ENCODE data around the gene SDHA. TPM values are rescaled to one million over a fixed set of nuclear protein-coding genes. Genes with fewer than 3 reads are reported as not detected.
A peak's percentile ranks its signal among the peaks of the same experiment; 100 is the strongest.
"Not testable (repeated sequence)": the region's sequence is repeated elsewhere in the genome, so short reads cannot be mapped to it uniquely, and the experiment has no call there.

Gene SDHA
- total and polyA plus RNA-seq, 2 donors from 2014 or later, result 135 to 256 TPM

- no peaks in the 10 kb centered on the region for H3K27me3 ChIP-seq (ENCODE audit: control insufficient read depth, insufficient read depth, low read length)
- no peaks in the 10 kb centered on the region for H3K36me3 ChIP-seq (ENCODE audit: control insufficient read depth in 2 of 3, insufficient read depth in 3 of 3, low read length in 3 of 3)
- H3K4me3 ChIP-seq (ENCODE audit: low read length in 3 of 3), result no peak overlapping the region
- intact Hi-C loops (cut with DNase I), result no loop called here
- peak in 3 of 5 donors; percentile 31 to 58 (median 43) for DNase-seq
- peaks cover 0 to 3% (median 0%) of the 10 kb centered on the region in 3 donors for H3K4me1 ChIP-seq (ENCODE audit: control insufficient read depth in 2 of 3, insufficient read depth in 2 of 3, low read depth in 1 of 3, low read length in 3 of 3)
- no peak overlapping the region for H3K9ac ChIP-seq (ENCODE audit: low read length in 3 of 3)
- no peak for TF ChIP-seq CTCF (IDR thresholded peaks at IDR 0.05; ENCODE audit: borderline replicate concordance, extremely low read depth, insufficient read depth)
- no peaks in the 10 kb centered on the region for H3K9me3 ChIP-seq (ENCODE audit: control insufficient read depth in 2 of 3, insufficient read depth in 1 of 3, low read length in 3 of 3)
- H3K27ac ChIP-seq (ENCODE audit: low read depth in 2 of 2, low read length in 2 of 2), result no peak overlapping the region
- FAIRE-seq, result no peak
These were observed 22.5 kb upstream of the SDHA start for GRCh38 chr5:195401-196160.

GRCh38 chr5:196350-196749 is 21.8 kb upstream of the SDHA start:
- H3K4me3 ChIP-seq (ENCODE audit: low read length in 3 of 3), result no peak overlapping the region
- no peak for FAIRE-seq
- H3K4me1 ChIP-seq (ENCODE audit: control insufficient read depth in 2 of 3, insufficient read depth in 2 of 3, low read depth in 1 of 3, low read length in 3 of 3), result no peaks in the 10 kb centered on the region
- H3K27ac ChIP-seq (ENCODE audit: low read depth in 2 of 2, low read length in 2 of 2), result no peak overlapping the region
- H3K36me3 ChIP-seq (ENCODE audit: control insufficient read depth in 2 of 3, insufficient read depth in 3 of 3, low read length in 3 of 3), result no peaks in the 10 kb centered on the region
- no peaks in the 10 kb centered on the region for H3K9me3 ChIP-seq (ENCODE audit: control insufficient read depth in 2 of 3, insufficient read depth in 1 of 3, low read length in 3 of 3)
- TF ChIP-seq CTCF (IDR thresholded peaks at IDR 0.05; ENCODE audit: borderline replicate concordance, extremely low read depth, insufficient read depth), result no peak
- H3K9ac ChIP-seq (ENCODE audit: low read length in 3 of 3), result no peak overlapping the region
- DNase-seq, result peak in 1 of 5 donors; percentile 51
- intact Hi-C loops (cut with DNase I), result no loop called here
- H3K27me3 ChIP-seq (ENCODE audit: control insufficient read depth, insufficient read depth, low read length), result no peaks in the 10 kb centered on the region

GRCh38 chr5:197031-197430 is 21.1 kb upstream of the SDHA start:
- H3K4me3 ChIP-seq (ENCODE audit: low read length in 3 of 3); H3K36me3 ChIP-seq (ENCODE audit: control insufficient read depth in 2 of 3, insufficient read depth in 3 of 3, low read length in 3 of 3); intact Hi-C loops (cut with DNase I); H3K27me3 ChIP-seq (ENCODE audit: control insufficient read depth, insufficient read depth, low read length); H3K27ac ChIP-seq (ENCODE audit: low read depth in 2 of 2, low read length in 2 of 2); H3K9ac ChIP-seq (ENCODE audit: low read length in 3 of 3); H3K4me1 ChIP-seq (ENCODE audit: control insufficient read depth in 2 of 3, insufficient read depth in 2 of 3, low read depth in 1 of 3, low read length in 3 of 3); H3K9me3 ChIP-seq (ENCODE audit: control insufficient read depth in 2 of 3, insufficient read depth in 1 of 3, low read length in 3 of 3); FAIRE-seq: not testable (repeated sequence)
- DNase-seq, result peak in 3 of 5 donors; percentile 49 to 70 (median 50)

- Histone ChIP-seq H3K9ac (ENCODE audit: low read length in 3 of 3) (no peak overlapping the region), H3K27ac (ENCODE audit: low read depth in 2 of 2, low read length in 2 of 2) (no peak overlapping the region), H3K27me3 (ENCODE audit: control insufficient read depth, insufficient read depth, low read length) (no peaks in the 10 kb centered on the region), H3K4me1 (ENCODE audit: control insufficient read depth in 2 of 3, insufficient read depth in 2 of 3, low read depth in 1 of 3, low read length in 3 of 3) (no peaks in the 10 kb centered on the region), H3K4me3 (ENCODE audit: low read length in 3 of 3) (no peak overlapping the region), H3K9me3 (ENCODE audit: control insufficient read depth in 2 of 3, insufficient read depth in 1 of 3, low read length in 3 of 3) (no peaks in the 10 kb centered on the region), H3K36me3 (ENCODE audit: control insufficient read depth in 2 of 3, insufficient read depth in 3 of 3, low read length in 3 of 3) (no peaks in the 10 kb centered on the region)
- FAIRE-seq, result no peak
- peak in 1 of 5 donors; percentile 41 for DNase-seq
- intact Hi-C loops (cut with DNase I), result no loop called here
- no peak for TF ChIP-seq CTCF (IDR thresholded peaks at IDR 0.05; ENCODE audit: borderline replicate concordance, extremely low read depth, insufficient read depth)
These were observed 20.1 kb upstream of the SDHA start for GRCh38 chr5:197892-198489.
